Mucosa of stomach (tissue), 1 donor: ENCODE results near the gene PLD6.
"Not testable (repeated sequence)": the region's sequence is repeated elsewhere in the genome, so short reads cannot be mapped to it uniquely, and the experiment has no call there.

Source experiments
- H3K27me3 ChIP-seq: one replicate; pipeline ENCODE4 v1.7.0; 2013; ENCODE audit warnings: mild to moderate bottlenecking, low read length; ENCODE audit not compliant: control insufficient read depth, insufficient read depth
- H3K36me3 ChIP-seq: one replicate; pipeline ENCODE4 v1.7.0; 2013; ENCODE audit warnings: low read length; ENCODE audit not compliant: control insufficient read depth, insufficient read depth
- H3K4me1 ChIP-seq: one replicate; pipeline ENCODE4 v1.7.0; 2013; ENCODE audit warnings: mild to moderate bottlenecking, low read length; ENCODE audit not compliant: control insufficient read depth, insufficient read depth
- H3K4me3 ChIP-seq: one replicate; pipeline ENCODE4 v1.7.0; 2013; ENCODE audit warnings: low read length
- H3K9ac ChIP-seq: one replicate; pipeline ENCODE4 v1.7.0; 2013; ENCODE audit warnings: mild to moderate bottlenecking, low read length, moderate library complexity
- H3K9me3 ChIP-seq: one replicate; pipeline ENCODE4 v1.7.0; 2013; ENCODE audit warnings: mild to moderate bottlenecking, low read length, moderate library complexity; ENCODE audit not compliant: control insufficient read depth
- donor health status: Pancreatic carcinoma.

PLD6 gene

GRCh38 chr17:17206124-17206912, at the start of gene PLD6:
TSS of gene PLD6 (minus strand) at chr17:17206333. CDS start at chr17:17206286, 47 bp downstream.
- H3K4me1 ChIP-seq, result peaks cover 22% of the 10 kb centered on the region
- H3K4me3 ChIP-seq, result peak within 1 kb of the TSS; percentile 74
- H3K9ac ChIP-seq, result peak within 1 kb of the TSS; percentile 77
- no peaks in the 10 kb centered on the region for H3K36me3 ChIP-seq
- H3K9me3 ChIP-seq, result no peaks in the 10 kb centered on the region
- no peaks in the 10 kb centered on the region for H3K27me3 ChIP-seq

DNA sequence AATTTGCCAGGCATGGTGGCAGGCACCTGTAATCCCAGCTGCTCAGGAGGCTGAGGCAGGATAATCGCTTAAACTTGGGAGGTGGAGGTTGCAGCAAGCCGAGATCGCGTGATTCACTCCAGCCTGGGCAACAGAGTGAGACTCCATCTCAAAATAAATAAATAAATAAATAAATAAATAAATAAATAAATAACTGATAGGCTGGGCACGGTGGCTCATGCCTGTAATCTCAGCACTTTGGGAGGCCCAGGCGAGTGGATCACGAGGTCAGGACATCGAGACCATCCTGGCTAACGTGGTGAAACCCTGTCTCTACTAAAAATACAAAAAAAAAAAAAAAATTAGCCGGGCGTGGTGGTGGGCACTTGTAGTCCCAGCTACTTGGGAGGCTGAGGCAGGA, 49.6 kb upstream of the PLD6 start:
- not testable (repeated sequence) for H3K4me3 ChIP-seq, H3K4me1 ChIP-seq, H3K9me3 ChIP-seq, H3K27me3 ChIP-seq, H3K9ac ChIP-seq
- peaks cover 13% of the 10 kb centered on the region for H3K36me3 ChIP-seq

- H3K36me3 ChIP-seq, result peaks cover 3% of the 10 kb centered on the region
- no peaks in the 10 kb centered on the region for H3K27me3 ChIP-seq
- H3K9me3 ChIP-seq, result no peaks in the 10 kb centered on the region
- H3K9ac ChIP-seq, result no peak overlapping the region
- H3K4me3 ChIP-seq, result no peak overlapping the region
- no peaks in the 10 kb centered on the region for H3K4me1 ChIP-seq
Observed at GRCh38 chr17:17254036-17254435, 47.9 kb upstream of the PLD6 start.

- peaks cover 6% of the 10 kb centered on the region for H3K36me3 ChIP-seq
- H3K9ac ChIP-seq, result no peak overlapping the region
- H3K4me3 ChIP-seq, result no peak overlapping the region
Observed at GRCh38 chr17:17253406-17253805, 47.3 kb upstream of the PLD6 start.

GRCh38 chr17:17252149-17252661, 46.1 kb upstream of the PLD6 start:
- Histone ChIP-seq H3K9ac (no peak overlapping the region), H3K9me3 (no peaks in the 10 kb centered on the region), H3K4me1 (no peaks in the 10 kb centered on the region), H3K4me3 (no peak overlapping the region), H3K36me3 (peaks cover 6% of the 10 kb centered on the region), H3K27me3 (no peaks in the 10 kb centered on the region)

More at GRCh38 chr17:17253406-17253805, 47.3 kb upstream of the PLD6 start:
- H3K27me3 ChIP-seq, result no peaks in the 10 kb centered on the region
- no peaks in the 10 kb centered on the region for H3K4me1 ChIP-seq
- no peaks in the 10 kb centered on the region for H3K9me3 ChIP-seq

- Histone ChIP-seq H3K9ac (no peak overlapping the region), H3K9me3 (no peaks in the 10 kb centered on the region), H3K27me3 (no peaks in the 10 kb centered on the region), H3K4me3 (no peak overlapping the region), H3K36me3 (peaks cover 6% of the 10 kb centered on the region), H3K4me1 (no peaks in the 10 kb centered on the region)
Observed at GRCh38 chr17:17246879-17247278, 40.7 kb upstream of the PLD6 start.

GRCh38 chr17:17243163-17243562, 37.0 kb upstream of the PLD6 start:
- Histone ChIP-seq H3K9me3 (no peaks in the 10 kb centered on the region), H3K4me3 (no peak overlapping the region)

GRCh38 chr17:17242246-17242645, 36.1 kb upstream of the PLD6 start:
- Histone ChIP-seq H3K9ac (no peak overlapping the region), H3K36me3 (no peaks in the 10 kb centered on the region), H3K9me3 (no peaks in the 10 kb centered on the region), H3K27me3 (no peaks in the 10 kb centered on the region), H3K4me1 (no peaks in the 10 kb centered on the region), H3K4me3 (no peak overlapping the region)

More at GRCh38 chr17:17243163-17243562, 37.0 kb upstream of the PLD6 start:
- no peaks in the 10 kb centered on the region for H3K27me3 ChIP-seq
- no peaks in the 10 kb centered on the region for H3K36me3 ChIP-seq
- H3K9ac ChIP-seq, result no peak overlapping the region
- no peaks in the 10 kb centered on the region for H3K4me1 ChIP-seq

GRCh38 chr17:17241656-17242055, 35.5 kb upstream of the PLD6 start:
- Histone ChIP-seq H3K4me1 (no peaks in the 10 kb centered on the region), H3K4me3 (no peak overlapping the region), H3K9ac (no peak overlapping the region), H3K36me3 (no peaks in the 10 kb centered on the region), H3K9me3 (no peaks in the 10 kb centered on the region), H3K27me3 (no peaks in the 10 kb centered on the region)

GRCh38 chr17:17239832-17240231, 33.7 kb upstream of the PLD6 start:
- no peaks in the 10 kb centered on the region for H3K9me3 ChIP-seq
- no peaks in the 10 kb centered on the region for H3K36me3 ChIP-seq
- H3K4me1 ChIP-seq, result peaks cover 10% of the 10 kb centered on the region
- no peaks in the 10 kb centered on the region for H3K27me3 ChIP-seq
- H3K4me3 ChIP-seq, result no peak overlapping the region
- no peak overlapping the region for H3K9ac ChIP-seq

DNA sequence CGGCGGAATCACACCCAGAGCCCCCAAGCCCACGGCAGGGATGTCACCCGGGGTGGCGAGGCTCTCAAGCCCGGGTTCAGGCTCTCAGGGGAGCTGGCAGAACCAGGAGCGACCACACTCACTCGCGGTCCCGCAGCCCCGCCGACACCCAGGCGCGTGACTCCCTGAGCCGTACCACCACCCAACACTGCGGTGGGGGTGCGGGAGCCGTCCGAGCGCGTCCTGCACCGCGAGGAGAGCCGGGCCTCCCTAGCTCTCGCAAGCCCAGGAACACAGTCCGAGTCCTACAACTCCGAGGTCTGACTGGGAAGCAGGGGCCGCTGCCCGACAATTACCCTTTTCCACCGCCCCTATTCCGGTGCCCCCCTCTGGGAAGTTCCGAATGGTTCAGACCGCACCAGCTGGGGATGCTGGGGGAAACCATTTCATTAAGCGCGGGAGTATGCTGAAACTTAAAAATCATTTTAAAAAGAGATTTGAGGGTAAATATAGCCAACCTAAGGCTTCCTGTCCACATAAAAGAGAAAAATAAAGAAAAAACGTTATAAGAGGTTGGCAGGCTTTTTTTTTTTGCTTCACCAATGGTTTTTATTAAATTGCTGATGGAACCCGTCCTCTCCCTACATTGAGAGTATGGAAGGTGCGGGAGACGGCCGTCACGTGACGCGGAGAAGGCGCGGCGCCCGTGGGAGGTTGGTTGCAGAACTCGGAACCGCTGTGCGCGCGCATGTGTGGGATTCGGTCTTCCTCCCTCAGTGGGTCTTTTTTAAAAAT, 31.1 kb upstream of the PLD6 start, which contains the start of gene FLCN:
Gene FLCN, minus strand, starts transcription at position 143 of the 774 bp plus-strand sequence. CDS start 9,031 bp downstream, outside the sequence.
- Histone ChIP-seq H3K4me1 (peaks cover 10% of the 10 kb centered on the region), H3K9ac (peak within 1 kb of the TSS; percentile 99), H3K27me3 (no peaks in the 10 kb centered on the region), H3K4me3 (peak within 1 kb of the TSS; percentile 58), H3K9me3 (no peaks in the 10 kb centered on the region), H3K36me3 (no peaks in the 10 kb centered on the region)
